ENCODE measurements around the gene DNAL1.

- no peak for TF ChIP-seq CTCF (IDR thresholded peaks at IDR 0.05; ENCODE audit: low read length)
- TF ChIP-seq EZH2 (IDR thresholded peaks at IDR 0.05; ENCODE audit: borderline replicate concordance, low read length) = no peak
These were observed 6.2 kb downstream of the DNAL1 start for GRCh38 chr14:73651005-73651404.
